Keratinocyte (primary cell): ENCODE data around the gene ACAP3. TPM values are rescaled to one million over a fixed set of nuclear protein-coding genes. Genes with fewer than 3 reads are reported as not detected.

Experiments used
- DNase-seq: peaks from one replicate; pipeline ENCODE4 v3.0.0-alpha.2; 2011; ENCODE audit warnings: low read depth, missing footprints, low spot score
- FAIRE-seq: peaks from 2 replicates; lab custom pipeline; 2011; peaks lifted over from hg19 to GRCh38; lab: Jason Lieb, UNC
- H2AFZ ChIP-seq: 2 replicates; pipeline ENCODE4 v1.6.0; 2012; ENCODE audit warnings: low read length, control low read depth, inconsistent platforms; ENCODE audit not compliant: control insufficient read depth
- H3K27ac ChIP-seq: 2 replicates; pipeline ENCODE4 v1.5.1; 2011; ENCODE audit warnings: low read length; ENCODE audit not compliant: control insufficient read depth, insufficient read depth
- H3K27me3 ChIP-seq: 3 replicates; pipeline ENCODE4 v1.6.0; 2011; ENCODE audit warnings: low read length; ENCODE audit not compliant: control insufficient read depth, insufficient read depth; ENCODE audit errors: extremely low read depth
- H3K36me3 ChIP-seq, 2 experiments: 2 replicates in 1 of 2; 3 replicates in 1 of 2; pipeline ENCODE4 v1.5.1; 2011; ENCODE audit warnings: low read length in 2 of 2, mild to moderate bottlenecking in 1 of 2; ENCODE audit not compliant: control insufficient read depth in 2 of 2, insufficient read depth in 2 of 2; ENCODE audit errors: extremely low read depth in 1 of 2
- H3K4me1 ChIP-seq: 3 replicates; pipeline ENCODE4 v1.5.1; 2011; ENCODE audit warnings: low read length; ENCODE audit not compliant: control insufficient read depth, insufficient read depth; ENCODE audit errors: extremely low read depth
- H3K4me2 ChIP-seq: 3 replicates; pipeline ENCODE4 v1.6.0; 2011; ENCODE audit warnings: low read depth, low read length; ENCODE audit not compliant: control insufficient read depth, insufficient read depth; ENCODE audit errors: extremely low read depth
- H3K4me3 ChIP-seq, 3 experiments: fragments of 200-600 bp in 1 of 3; sonication (generic) in 1 of 3; 2 replicates in 2 of 3; 3 replicates in 1 of 3; pipeline ENCODE4 v1.5.1; 2011 to 2016; ENCODE audit warnings: low read length in 3 of 3, mild to moderate bottlenecking in 3 of 3, control low read depth in 2 of 3, inconsistent platforms in 1 of 3, low read depth in 1 of 3, mixed read lengths in 1 of 3, mixed run types in 1 of 3, moderate library complexity in 1 of 3; ENCODE audit not compliant: control insufficient read depth in 2 of 3, insufficient read depth in 2 of 3; ENCODE audit errors: extremely low read depth in 1 of 3
- H3K79me2 ChIP-seq: 2 replicates; pipeline ENCODE4 v1.6.0; 2012; ENCODE audit warnings: low read length; ENCODE audit not compliant: control insufficient read depth, insufficient read depth
- H3K9ac ChIP-seq: 3 replicates; pipeline ENCODE4 v1.6.0; 2011; ENCODE audit warnings: low read length; ENCODE audit not compliant: control insufficient read depth, insufficient read depth; ENCODE audit errors: extremely low read depth
- H3K9me1 ChIP-seq: 3 replicates; pipeline ENCODE4 v1.6.0; 2011; ENCODE audit warnings: low read length; ENCODE audit not compliant: control insufficient read depth, insufficient read depth; ENCODE audit errors: extremely low read depth
- H3K9me3 ChIP-seq: 2 replicates; pipeline ENCODE4 v1.5.1; 2012; ENCODE audit warnings: low read depth, low read length; ENCODE audit not compliant: control insufficient read depth
- H4K20me1 ChIP-seq: 3 replicates; pipeline ENCODE4 v1.6.0; 2011; ENCODE audit warnings: low read length; ENCODE audit not compliant: control insufficient read depth, insufficient read depth; ENCODE audit errors: extremely low read depth
- EZH2 ChIP-seq: IDR thresholded peaks from one replicate; pipeline ENCODE4 v1.6.1; 2012; ENCODE audit warnings: inconsistent platforms, mild to moderate bottlenecking, low read length, moderate library complexity
- dilution Hi-C: fragments of 300-500 bp; cut with MboI; formaldehyde crosslinking; loops from one replicate; pipeline ENCODE4 v1.7.0; 2020; ENCODE audit warnings: low sequenced_read_pairs; ENCODE audit not compliant: extremely low pct_ligation_motif_present
- polyA plus RNA-seq, 5 experiments: library from polyadenylated mRNA; depleted of rRNA in 3 of 5; stranded (reverse) in 3 of 5; stranded (forward) in 1 of 5; unstranded in 1 of 5; fragments of >200 nt; gene quantifications; 1 replicate in 1 of 5; 2 replicates in 3 of 5; 3 replicates in 1 of 5; pipeline versions ENCODE4 v1.2.1 to v1.2.3, GENCODE V29; 2011 to 2012; ENCODE audit warnings: missing spikeins in 2 of 5, low read depth in 1 of 5, low replicate concordance in 1 of 5
- TF ChIP-seq, protein P1 (sequence below), 3 experiments: IDR thresholded peaks in 1 of 3; conservative IDR thresholded peaks in 1 of 3; optimal IDR thresholded peaks in 1 of 3; 2 replicates in 2 of 3; 3 replicates in 1 of 3; pipeline versions ENCODE3 to v1.5.1; 2011; ENCODE audit warnings: low read length in 3 of 3, mild to moderate bottlenecking in 3 of 3, moderate library complexity in 2 of 3, control low read depth in 1 of 3, inconsistent platforms in 1 of 3; ENCODE audit not compliant: insufficient read depth in 2 of 3; ENCODE audit errors: extremely low read depth in 1 of 3

ACAP3 gene
- polyA plus RNA-seq, 1 donor (not counting 4 experiments of a cell fraction or from before 2014, with no cell fraction given): 17.4 TPM

- no peak for FAIRE-seq
- Histone ChIP-seq H3K27ac (peak overlapping the region; percentile 57), H3K9me3 (no peaks in the 10 kb centered on the region), H3K79me2 (peaks cover 57% of the 10 kb centered on the region), H4K20me1 (peaks cover 13% of the 10 kb centered on the region), H3K4me1 (peaks cover 25% of the 10 kb centered on the region), H2AFZ (no peak overlapping the region), H3K4me3 (no peak overlapping the region), H3K4me2 (no peak overlapping the region), H3K27me3 (no peaks in the 10 kb centered on the region), H3K36me3 (peaks cover 27 to 32% of the 10 kb centered on the region in 2 experiments), H3K9ac (no peak overlapping the region), H3K9me1 (no peaks in the 10 kb centered on the region)
- dilution Hi-C loops: no loop called here
- DNase-seq: no peak
- TF ChIP-seq, protein P1, sequence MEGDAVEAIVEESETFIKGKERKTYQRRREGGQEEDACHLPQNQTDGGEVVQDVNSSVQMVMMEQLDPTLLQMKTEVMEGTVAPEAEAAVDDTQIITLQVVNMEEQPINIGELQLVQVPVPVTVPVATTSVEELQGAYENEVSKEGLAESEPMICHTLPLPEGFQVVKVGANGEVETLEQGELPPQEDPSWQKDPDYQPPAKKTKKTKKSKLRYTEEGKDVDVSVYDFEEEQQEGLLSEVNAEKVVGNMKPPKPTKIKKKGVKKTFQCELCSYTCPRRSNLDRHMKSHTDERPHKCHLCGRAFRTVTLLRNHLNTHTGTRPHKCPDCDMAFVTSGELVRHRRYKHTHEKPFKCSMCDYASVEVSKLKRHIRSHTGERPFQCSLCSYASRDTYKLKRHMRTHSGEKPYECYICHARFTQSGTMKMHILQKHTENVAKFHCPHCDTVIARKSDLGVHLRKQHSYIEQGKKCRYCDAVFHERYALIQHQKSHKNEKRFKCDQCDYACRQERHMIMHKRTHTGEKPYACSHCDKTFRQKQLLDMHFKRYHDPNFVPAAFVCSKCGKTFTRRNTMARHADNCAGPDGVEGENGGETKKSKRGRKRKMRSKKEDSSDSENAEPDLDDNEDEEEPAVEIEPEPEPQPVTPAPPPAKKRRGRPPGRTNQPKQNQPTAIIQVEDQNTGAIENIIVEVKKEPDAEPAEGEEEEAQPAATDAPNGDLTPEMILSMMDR (optimal IDR thresholded peaks at IDR 0.05 in 1 of 3, IDR thresholded peaks at IDR 0.05 in 1 of 3, conservative IDR thresholded peaks at IDR 0.05 in 1 of 3; ENCODE audit: extremely low read depth in 1 of 3, insufficient read depth in 2 of 3, low read length in 3 of 3): no peak
- no peak for TF ChIP-seq EZH2
Measured at GRCh38 chr1:1318777-1319645, 11.3 kb upstream of the ACAP3 start.

GRCh38 chr1:1318131-1318652 lies 10.5 kb upstream of the ACAP3 start:
- DNase-seq (no peak), FAIRE-seq (peak; percentile 93)
- Histone ChIP-seq H3K9me3 (no peaks in the 10 kb centered on the region), H3K9me1 (no peaks in the 10 kb centered on the region), H3K27ac (peak overlapping the region; percentile 57), H3K9ac (peak overlapping the region; percentile 8), H2AFZ (no peak overlapping the region), H3K79me2 (peaks cover 56% of the 10 kb centered on the region), H3K4me1 (peaks cover 21% of the 10 kb centered on the region), H3K4me2 (peak overlapping the region; percentile 56), H4K20me1 (peaks cover 13% of the 10 kb centered on the region), H3K36me3 (peaks cover 34 to 37% of the 10 kb centered on the region in 2 experiments), H3K27me3 (no peaks in the 10 kb centered on the region), H3K4me3 (no peak overlapping the region)
- dilution Hi-C loops: no loop called here
- TF ChIP-seq, protein P1 (optimal IDR thresholded peaks at IDR 0.05 in 1 of 3, IDR thresholded peaks at IDR 0.05 in 1 of 3, conservative IDR thresholded peaks at IDR 0.05 in 1 of 3; ENCODE audit: extremely low read depth in 1 of 3, insufficient read depth in 2 of 3, low read length in 3 of 3): no peak
- no peak for TF ChIP-seq EZH2
